HG03175 (cell line): ENCODE results near the gene CFAP157.

Experiments used
- ATAC-seq: cut with Tn5 transposase; IDR thresholded peaks from one replicate; pipeline ENCODE4 v1.9.1; 2021; ENCODE audit warnings: mild to moderate bottlenecking, moderate library complexity; ENCODE audit not compliant: unreplicated experiment

Gene CFAP157

GRCh38 chr9:127714951-127715469, 8.2 kb downstream of the CFAP157 start:
- ATAC-seq, result peak; percentile 1

GRCh38 chr9:127715470-127716337, 8.9 kb downstream of the CFAP157 start, which contains the start of the genes PTRH1 and TTC16:
PTRH1 (minus strand) TSS chr9:127715663; CDS start chr9:127715639, 24 bp downstream.
TTC16 (plus strand) TSS chr9:127716079; CDS start chr9:127716146, 67 bp downstream.
- peak; percentile 90 for ATAC-seq

DNA sequence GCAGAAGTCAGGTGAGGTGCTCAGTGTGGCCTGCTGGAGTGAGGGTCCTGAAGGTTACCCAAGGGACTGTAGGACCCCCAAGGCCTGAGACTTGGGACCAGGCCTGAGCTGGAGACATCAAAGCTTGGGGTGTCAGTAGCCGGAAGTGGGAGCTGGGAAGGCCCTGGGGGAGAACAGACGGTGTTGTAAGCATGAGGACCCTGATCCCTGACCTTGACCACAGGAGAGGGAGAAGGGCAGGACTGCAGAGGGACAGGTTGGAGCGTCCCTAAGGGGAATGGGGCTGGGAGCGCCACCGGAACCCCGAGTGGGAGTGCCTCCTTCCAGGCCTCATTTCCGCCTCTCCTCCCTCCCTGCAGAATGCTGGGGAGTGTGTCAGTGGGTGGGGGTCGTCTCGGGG, 9.6 kb downstream of the CFAP157 start:
- ATAC-seq, result no peak

- ATAC-seq, result no peak
Measured at GRCh38 chr9:127717766-127718165, 11.0 kb downstream of the CFAP157 start.

- no peak for ATAC-seq
Measured at GRCh38 chr9:127720031-127720864, 13.5 kb downstream of the CFAP157 start.

- no peak for ATAC-seq
Measured at GRCh38 chr9:127720865-127721227, 14.1 kb downstream of the CFAP157 start.

DNA sequence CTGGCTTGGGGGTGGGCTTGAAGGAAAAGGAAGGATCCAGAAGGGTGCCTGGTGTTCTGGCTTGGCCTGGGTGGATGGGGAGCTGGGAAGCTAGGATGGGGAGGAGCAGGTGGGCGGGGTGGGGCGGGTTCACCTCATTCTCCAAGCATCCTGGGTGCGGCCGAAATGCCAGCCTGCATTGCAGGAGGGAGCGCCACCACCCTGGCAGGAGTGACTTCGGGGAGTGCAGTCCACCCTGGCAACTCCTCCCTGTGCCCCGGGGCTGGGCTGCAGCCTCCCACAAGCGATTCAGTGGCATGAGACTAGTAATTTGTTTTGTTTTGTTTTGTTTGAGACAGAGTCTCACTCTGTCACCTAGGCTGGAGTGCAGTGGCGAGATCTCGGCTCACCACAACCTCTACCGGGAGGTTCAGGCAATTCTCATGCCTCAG, 14.6 kb downstream of the CFAP157 start:
- ATAC-seq, result no peak

DNA sequence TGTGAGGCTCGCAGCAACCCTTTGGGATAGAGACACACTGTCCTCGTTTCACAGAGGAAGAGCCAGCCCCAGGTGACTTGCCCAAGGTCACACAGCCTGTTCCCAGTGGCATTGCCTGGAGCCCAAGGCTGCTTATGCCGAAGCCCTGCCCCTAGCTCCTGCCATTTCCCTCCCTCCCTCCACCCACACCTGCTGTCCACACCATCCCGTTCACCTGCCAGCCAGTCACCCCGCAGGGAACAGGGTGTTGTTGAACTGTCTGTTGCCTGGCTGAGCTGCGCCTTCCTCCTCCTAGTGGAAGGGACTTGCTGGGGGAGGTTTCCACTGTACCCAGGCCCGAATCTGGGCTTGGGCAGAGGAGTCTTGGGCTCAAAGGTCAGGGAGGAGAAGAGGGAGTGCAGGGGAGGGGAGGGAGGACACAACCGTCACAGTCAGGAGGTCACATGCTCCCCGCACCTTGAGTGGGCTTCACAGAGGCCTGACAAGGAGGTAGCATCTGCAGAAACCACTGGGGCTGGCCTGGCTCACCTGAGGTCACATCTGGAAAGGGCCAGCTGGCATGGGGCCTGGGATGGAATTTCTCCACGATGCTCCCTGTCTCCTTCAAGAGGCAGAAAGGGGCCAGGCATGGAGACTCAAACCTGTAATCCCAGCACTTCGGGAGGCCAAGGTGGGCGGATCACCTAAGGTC, 15.4 kb downstream of the CFAP157 start:
- ATAC-seq, result no peak

DNA sequence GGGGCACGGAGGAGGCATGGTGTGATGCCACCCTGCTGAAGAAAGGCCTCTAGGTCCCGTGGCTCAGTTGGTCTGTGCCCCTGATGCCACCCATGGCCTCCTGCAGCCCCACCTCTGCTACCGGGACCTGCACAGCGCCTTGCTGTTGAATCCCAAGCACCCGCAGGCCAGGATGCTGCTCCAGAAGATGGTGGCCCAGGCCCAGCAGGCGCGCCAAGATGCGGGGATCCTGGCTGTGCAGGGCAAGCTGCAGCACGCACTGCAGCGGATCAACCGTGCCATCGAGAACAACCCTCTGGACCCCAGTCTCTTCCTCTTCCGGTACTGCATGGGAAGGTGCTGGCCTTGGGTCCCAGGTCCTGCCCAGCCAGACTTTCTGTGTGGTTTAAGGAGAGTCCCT, 16.2 kb downstream of the CFAP157 start:
- ATAC-seq, result no peak

- ATAC-seq, result no peak
Measured at GRCh38 chr9:127723444-127723843, 16.7 kb downstream of the CFAP157 start.

GRCh38 chr9:127724012-127724411, 17.2 kb downstream of the CFAP157 start:
- ATAC-seq, result no peak

DNA sequence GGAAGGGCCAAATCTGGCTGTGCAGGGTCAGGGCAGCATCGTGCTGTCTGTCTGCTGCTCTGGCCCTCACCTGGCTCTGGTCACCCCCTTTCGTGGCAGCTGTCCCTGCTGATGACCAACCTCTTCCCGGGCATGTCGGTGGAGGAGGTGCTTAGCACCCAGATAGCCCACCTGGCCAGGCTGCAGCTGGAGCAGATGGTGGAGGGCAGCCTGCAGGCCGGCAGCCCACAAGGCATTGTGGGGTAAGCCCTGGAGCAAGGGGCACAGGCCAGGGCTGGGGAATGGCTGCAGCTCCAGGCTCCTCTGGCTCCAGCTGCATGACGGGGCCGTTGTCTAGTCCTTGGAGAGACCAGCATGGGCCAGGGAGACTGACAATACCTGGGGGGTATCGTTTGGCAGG, 20.1 kb downstream of the CFAP157 start:
- no peak for ATAC-seq

- ATAC-seq, result no peak
Measured at GRCh38 chr9:127728808-127729207, 22.0 kb downstream of the CFAP157 start.

GRCh38 chr9:127729522-127730256, 22.9 kb downstream of the CFAP157 start:
- ATAC-seq, result no peak

DNA sequence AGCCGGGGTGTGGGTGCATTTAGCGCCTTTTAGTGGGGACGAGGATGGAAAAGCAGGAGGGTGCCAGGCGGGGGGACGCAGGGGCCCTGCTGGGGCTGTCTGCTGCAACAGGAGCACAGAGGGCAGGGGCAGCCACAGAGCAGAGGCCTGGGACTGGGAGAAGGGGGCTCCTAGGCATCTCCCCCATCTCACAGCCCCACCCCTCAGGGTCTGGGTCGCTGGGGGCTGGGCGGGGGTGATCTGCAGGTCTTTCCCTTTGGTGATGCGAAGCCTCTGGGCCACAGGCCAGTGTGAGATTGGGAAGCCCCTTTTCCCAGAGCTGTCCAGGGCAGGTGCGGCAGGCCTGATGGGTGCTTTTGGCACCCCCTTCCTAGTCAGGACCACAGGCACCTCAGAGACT, 23.5 kb downstream of the CFAP157 start:
- ATAC-seq, result no peak

DNA sequence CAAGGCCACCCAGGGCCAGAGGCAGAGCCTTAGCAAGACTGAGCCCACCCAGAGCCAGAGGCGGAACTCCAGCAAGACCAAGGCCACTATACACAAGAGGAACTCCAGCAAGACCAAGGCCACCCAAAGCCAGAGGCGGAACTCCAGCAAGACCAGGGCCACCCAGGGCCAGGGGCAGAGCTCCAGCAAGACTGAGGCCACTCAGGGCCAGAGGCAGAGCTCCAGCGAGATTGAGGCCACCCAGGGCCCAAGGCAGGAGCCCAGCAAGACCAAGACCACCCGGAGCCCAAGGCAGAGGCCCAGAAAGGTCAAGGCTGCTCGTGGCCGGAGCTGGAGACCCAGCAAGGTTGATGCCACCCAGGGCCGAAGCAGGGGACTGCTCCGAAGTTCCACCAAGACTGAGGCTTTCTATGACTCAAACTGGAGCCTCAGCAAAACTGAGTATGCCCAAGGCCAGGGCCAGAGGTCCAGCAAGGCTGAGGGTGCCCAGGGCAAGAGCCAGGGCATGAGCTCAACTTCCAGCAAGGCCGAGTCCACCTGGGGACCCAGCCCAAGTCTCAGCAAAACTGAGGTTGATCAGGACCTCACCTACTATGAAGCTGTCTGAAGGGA, 24.1 kb downstream of the CFAP157 start:
- ATAC-seq, result no peak

- ATAC-seq, result no peak
Measured at GRCh38 chr9:127731938-127732337, 25.1 kb downstream of the CFAP157 start.

DNA sequence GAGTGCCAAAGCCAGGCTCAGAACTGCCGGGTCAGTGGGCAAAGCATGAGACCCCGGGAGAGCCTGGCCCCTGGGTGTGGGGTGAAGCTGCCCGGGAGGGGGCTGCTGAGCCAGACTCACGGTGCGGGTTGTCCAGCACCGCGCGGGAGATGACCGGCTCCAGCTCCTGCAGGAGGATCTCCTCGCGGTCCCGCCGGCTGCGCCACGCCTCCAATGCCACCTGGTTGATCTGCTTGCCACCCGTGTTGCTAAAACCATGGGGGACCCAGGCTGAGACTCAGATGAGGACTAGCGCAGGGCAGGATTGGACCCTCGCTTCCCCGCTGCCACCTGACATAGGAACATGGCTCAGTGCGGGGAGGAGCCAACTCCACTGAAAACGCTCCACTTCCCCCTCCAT, 25.7 kb downstream of the CFAP157 start:
- no peak for ATAC-seq

DNA sequence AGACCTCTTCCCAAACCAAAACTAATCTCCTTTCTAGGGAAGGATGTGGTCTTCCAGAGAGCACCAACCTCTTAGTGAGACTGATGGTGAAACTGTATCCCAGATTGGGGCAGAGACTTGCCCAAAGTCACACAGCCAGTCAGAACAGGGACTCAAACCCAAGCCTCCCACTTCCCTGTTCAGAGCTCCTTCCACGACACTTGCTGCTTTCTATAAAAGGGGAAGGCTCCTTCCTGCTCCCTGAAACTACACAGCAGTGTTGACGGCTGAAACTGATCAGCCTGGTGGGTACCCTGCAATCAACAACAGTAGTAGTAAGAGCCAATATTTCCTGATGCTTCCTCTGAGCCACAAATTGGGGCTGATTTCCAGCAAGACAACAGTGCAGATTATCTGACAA, 26.8 kb downstream of the CFAP157 start:
- ATAC-seq, result no peak

- no peak for ATAC-seq
Measured at GRCh38 chr9:127734247-127734746, 27.5 kb downstream of the CFAP157 start.
